ENCODE measurements around the gene ITK. TPM values are rescaled to one million over a fixed set of nuclear protein-coding genes. Genes with fewer than 3 reads are reported as not detected.

The ITK gene
- polyA plus RNA-seq, 1 donor (not counting 4 experiments of a cell fraction or from before 2014, with no cell fraction given) = not detected

GRCh38 chr5:157215514-157216167 lies 35.0 kb downstream of the ITK start:
- dilution Hi-C loops (cut with MboI; ENCODE audit: extremely low pct_ligation_motif_present, low sequenced_read_pairs) = no loop called here
- FAIRE-seq (no peak), DNase-seq (ENCODE audit: low read depth, low spot score) (no peak)
- Histone ChIP-seq H4K20me1 (ENCODE audit: control insufficient read depth, extremely low read depth, insufficient read depth, low read length) (no peaks in the 10 kb centered on the region), H3K27ac (ENCODE audit: control insufficient read depth, insufficient read depth, low read length) (no peak overlapping the region), H3K9me3 (ENCODE audit: control insufficient read depth, low read depth, low read length) (no peaks in the 10 kb centered on the region), H3K4me2 (ENCODE audit: control insufficient read depth, extremely low read depth, insufficient read depth, low read depth, low read length) (no peak overlapping the region), H3K27me3 (ENCODE audit: control insufficient read depth, extremely low read depth, insufficient read depth, low read length) (no peaks in the 10 kb centered on the region), H3K4me3 (ENCODE audit: control insufficient read depth in 2 of 3, extremely low read depth in 1 of 3, insufficient read depth in 2 of 3, low read depth in 1 of 3, low read length in 3 of 3) (no peak overlapping the region), H3K36me3 (ENCODE audit: control insufficient read depth in 2 of 2, extremely low read depth in 1 of 2, insufficient read depth in 2 of 2, low read length in 2 of 2) (no peaks in the 10 kb centered on the region), H2AFZ (ENCODE audit: control insufficient read depth, low read length) (no peak overlapping the region), H3K9me1 (ENCODE audit: control insufficient read depth, extremely low read depth, insufficient read depth, low read length) (no peaks in the 10 kb centered on the region), H3K9ac (ENCODE audit: control insufficient read depth, extremely low read depth, insufficient read depth, low read length) (no peak overlapping the region), H3K4me1 (ENCODE audit: control insufficient read depth, extremely low read depth, insufficient read depth, low read length) (no peaks in the 10 kb centered on the region), H3K79me2 (ENCODE audit: control insufficient read depth, insufficient read depth, low read length) (no peaks in the 10 kb centered on the region)
- no peak for TF ChIP-seq CTCF (optimal IDR thresholded peaks at IDR 0.05 in 1 of 3, IDR thresholded peaks at IDR 0.05 in 1 of 3, conservative IDR thresholded peaks at IDR 0.05 in 1 of 3; ENCODE audit: extremely low read depth in 1 of 3, insufficient read depth in 2 of 3, low read length in 3 of 3)
- no peak for TF ChIP-seq EZH2 (IDR thresholded peaks at IDR 0.05; ENCODE audit: low read length)

- DNase-seq (ENCODE audit: low read depth, low spot score) (no peak), FAIRE-seq (no peak)
- H3K79me2 ChIP-seq (ENCODE audit: control insufficient read depth, insufficient read depth, low read length) = no peaks in the 10 kb centered on the region
- no peak for TF ChIP-seq EZH2 (IDR thresholded peaks at IDR 0.05; ENCODE audit: low read length)
- TF ChIP-seq CTCF (optimal IDR thresholded peaks at IDR 0.05 in 1 of 3, IDR thresholded peaks at IDR 0.05 in 1 of 3, conservative IDR thresholded peaks at IDR 0.05 in 1 of 3; ENCODE audit: extremely low read depth in 1 of 3, insufficient read depth in 2 of 3, low read length in 3 of 3) = no peak
- no peaks in the 10 kb centered on the region for H4K20me1 ChIP-seq (ENCODE audit: control insufficient read depth, extremely low read depth, insufficient read depth, low read length)
- H3K4me2 ChIP-seq (ENCODE audit: control insufficient read depth, extremely low read depth, insufficient read depth, low read depth, low read length) = no peak overlapping the region
- H3K9ac ChIP-seq (ENCODE audit: control insufficient read depth, extremely low read depth, insufficient read depth, low read length) = no peak overlapping the region
- H2AFZ ChIP-seq (ENCODE audit: control insufficient read depth, low read length) = no peak overlapping the region
- no peaks in the 10 kb centered on the region for H3K36me3 ChIP-seq (ENCODE audit: control insufficient read depth in 2 of 2, extremely low read depth in 1 of 2, insufficient read depth in 2 of 2, low read length in 2 of 2)
- H3K9me3 ChIP-seq (ENCODE audit: control insufficient read depth, low read depth, low read length) = no peaks in the 10 kb centered on the region
- H3K4me3 ChIP-seq (ENCODE audit: control insufficient read depth in 2 of 3, extremely low read depth in 1 of 3, insufficient read depth in 2 of 3, low read depth in 1 of 3, low read length in 3 of 3) = no peak overlapping the region
- H3K27ac ChIP-seq (ENCODE audit: control insufficient read depth, insufficient read depth, low read length) = no peak overlapping the region
- no peaks in the 10 kb centered on the region for H3K9me1 ChIP-seq (ENCODE audit: control insufficient read depth, extremely low read depth, insufficient read depth, low read length)
- H3K4me1 ChIP-seq (ENCODE audit: control insufficient read depth, extremely low read depth, insufficient read depth, low read length) = no peaks in the 10 kb centered on the region
- no peaks in the 10 kb centered on the region for H3K27me3 ChIP-seq (ENCODE audit: control insufficient read depth, extremely low read depth, insufficient read depth, low read length)
- dilution Hi-C loops (cut with MboI; ENCODE audit: extremely low pct_ligation_motif_present, low sequenced_read_pairs) = no loop called here
These were observed 35.9 kb downstream of the ITK start for GRCh38 chr5:157216391-157217142.
